Retinal pigment epithelial cell (primary cell): Measurements from ENCODE around the gene CALB2.

Experiments
- DNase-seq: peaks from one replicate; pipeline ENCODE4 v3.0.0-alpha.2; 2010; ENCODE audit warnings: low read depth
- H3K4me3 ChIP-seq: 2 replicates; pipeline ENCODE4 v1.5.1; 2011; ENCODE audit warnings: mild to moderate bottlenecking, low read length, control low read depth, moderate library complexity
- TF ChIP-seq, protein P1 (sequence below): conservative IDR thresholded peaks from 2 replicates; pipeline ENCODE4 v1.5.1; 2011; ENCODE audit warnings: low read depth, low read length, control low read depth, inconsistent platforms

The CALB2 gene

DNA sequence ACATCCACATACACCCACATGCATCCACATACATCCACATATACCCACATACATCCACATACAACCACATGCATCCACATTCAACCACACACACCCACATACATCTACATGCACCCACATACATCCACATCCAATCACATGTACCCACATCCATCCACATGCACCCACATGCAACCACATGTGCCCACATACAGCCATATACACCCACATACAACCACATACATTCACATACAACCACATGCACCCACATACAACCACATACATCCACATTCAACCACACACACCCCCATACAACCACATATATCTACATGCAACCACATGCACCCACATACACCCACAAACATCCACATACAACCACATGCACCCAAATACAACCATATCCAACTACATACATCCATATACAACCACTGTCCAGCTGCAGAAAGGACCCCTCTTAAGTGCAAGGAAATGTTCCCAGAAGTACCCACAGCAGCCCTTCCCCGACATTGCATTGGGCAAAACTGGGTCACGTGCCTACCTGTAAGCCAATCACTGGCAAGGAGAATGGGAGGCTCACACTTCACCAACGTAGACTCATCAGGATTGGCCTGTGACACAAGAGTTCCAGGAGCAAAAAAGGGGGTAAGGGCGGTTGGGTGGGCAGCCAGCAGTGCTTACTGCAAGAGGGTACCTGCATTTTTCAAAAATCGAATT lies 18.1 kb downstream of the CALB2 start:
- TF ChIP-seq, protein P1, sequence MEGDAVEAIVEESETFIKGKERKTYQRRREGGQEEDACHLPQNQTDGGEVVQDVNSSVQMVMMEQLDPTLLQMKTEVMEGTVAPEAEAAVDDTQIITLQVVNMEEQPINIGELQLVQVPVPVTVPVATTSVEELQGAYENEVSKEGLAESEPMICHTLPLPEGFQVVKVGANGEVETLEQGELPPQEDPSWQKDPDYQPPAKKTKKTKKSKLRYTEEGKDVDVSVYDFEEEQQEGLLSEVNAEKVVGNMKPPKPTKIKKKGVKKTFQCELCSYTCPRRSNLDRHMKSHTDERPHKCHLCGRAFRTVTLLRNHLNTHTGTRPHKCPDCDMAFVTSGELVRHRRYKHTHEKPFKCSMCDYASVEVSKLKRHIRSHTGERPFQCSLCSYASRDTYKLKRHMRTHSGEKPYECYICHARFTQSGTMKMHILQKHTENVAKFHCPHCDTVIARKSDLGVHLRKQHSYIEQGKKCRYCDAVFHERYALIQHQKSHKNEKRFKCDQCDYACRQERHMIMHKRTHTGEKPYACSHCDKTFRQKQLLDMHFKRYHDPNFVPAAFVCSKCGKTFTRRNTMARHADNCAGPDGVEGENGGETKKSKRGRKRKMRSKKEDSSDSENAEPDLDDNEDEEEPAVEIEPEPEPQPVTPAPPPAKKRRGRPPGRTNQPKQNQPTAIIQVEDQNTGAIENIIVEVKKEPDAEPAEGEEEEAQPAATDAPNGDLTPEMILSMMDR: no peak
- no peak overlapping the region for H3K4me3 ChIP-seq
- DNase-seq: no peak

DNA sequence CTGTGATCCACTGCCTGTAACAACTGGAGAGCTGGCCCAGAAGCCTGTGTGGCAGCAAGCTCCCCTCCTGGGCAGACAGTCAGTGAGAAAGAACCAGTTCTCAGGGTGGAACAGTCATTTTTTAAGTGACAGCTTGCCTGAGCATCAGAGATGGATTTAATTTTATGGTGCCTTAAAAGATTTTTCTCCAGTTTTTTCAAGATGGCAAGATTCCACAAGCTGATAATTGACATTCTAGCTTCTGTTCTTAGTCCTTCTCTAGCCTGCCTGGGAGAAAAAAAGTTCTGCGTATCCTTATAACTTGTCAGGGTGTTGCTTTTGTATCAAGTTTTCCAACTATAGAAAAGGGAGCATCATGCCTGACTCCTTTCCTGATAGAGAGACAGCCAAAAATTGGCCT lies 21.2 kb downstream of the CALB2 start:
- H3K4me3 ChIP-seq: no peak overlapping the region
- TF ChIP-seq, protein P1: no peak
- no peak for DNase-seq

DNA sequence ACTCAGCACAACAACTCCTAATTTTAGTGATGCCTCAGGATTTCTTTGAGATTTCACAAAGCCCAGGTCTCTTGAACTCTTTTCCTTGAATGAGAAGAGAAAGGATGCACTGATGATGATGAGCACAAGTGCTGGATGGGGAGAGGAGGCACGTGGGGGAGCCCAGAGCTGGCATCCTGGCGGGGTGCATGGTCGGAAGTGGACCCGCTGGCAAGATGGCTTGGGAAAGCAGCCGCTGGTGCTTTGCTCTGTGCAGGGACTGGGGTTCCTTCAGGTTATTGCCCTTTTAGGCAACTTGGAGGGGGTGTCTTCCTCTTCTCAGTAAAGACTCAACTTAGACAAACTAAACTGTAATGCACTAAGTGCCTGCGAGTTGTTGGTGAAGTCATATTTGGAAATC lies 22.3 kb downstream of the CALB2 start:
- no peak overlapping the region for H3K4me3 ChIP-seq
- DNase-seq: no peak
- TF ChIP-seq, protein P1: no peak

DNA sequence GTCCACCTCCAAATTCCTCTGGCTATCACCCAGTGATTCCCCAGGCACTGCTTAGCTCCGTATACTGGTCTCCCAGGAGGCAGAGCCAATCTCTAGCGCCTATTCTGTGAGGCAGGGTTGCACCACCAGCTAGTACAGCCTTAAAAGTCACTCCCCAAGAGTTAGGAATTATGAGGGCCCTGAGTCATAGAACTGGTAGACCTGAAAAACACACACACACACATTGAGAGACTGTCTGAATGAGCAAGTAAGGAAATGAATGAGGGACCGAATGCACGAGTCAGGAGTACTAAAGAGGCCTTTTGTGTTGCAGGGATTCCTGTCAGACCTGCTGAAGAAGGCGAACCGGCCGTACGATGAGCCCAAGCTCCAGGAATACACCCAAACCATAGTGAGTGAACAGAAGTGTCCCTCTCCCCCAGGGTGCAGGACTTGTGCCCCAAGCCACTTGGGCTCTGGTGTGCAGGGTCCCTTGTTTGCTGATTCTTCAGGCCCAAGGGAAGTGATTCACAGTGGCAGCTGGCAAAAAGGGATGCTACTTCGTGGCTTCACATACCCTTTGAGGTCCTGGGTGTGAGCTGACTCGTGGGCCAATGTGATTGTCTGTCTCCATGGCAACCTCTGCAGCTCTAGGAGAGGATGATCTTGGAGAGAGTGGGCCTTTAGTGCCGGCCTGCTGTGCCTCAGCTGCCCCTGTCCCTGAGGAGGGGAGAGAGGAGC lies 24.7 kb downstream of the CALB2 start:
- TF ChIP-seq, protein P1: no peak
- no peak overlapping the region for H3K4me3 ChIP-seq
- no peak for DNase-seq

DNA sequence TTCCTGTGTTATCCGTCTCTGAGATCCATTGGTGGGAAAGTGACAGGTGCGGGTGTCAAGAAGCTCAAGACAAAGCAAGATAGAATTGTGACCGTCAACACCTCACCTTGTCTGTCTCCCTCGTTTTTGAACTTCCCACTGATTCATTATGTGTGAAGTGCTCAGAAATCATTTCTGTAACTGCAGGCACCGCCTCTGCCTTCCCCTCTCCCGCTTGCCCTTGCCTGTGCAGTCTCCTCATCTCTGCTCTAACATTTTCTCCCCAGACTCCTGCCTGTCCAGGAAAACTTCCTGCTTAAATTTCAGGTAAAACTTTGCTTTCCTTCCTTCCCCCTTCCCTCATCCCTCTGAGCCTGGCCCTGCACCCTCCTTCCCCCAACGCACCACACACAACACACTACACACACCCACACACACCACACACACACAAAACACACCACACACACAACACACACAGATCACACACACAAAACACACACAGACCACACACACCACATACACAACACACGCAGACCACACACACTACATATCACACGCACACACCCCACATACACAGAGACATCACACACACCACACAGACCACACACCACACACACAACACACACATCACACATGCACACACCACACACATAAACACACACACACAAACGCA lies 25.7 kb downstream of the CALB2 start:
- TF ChIP-seq, protein P1: no peak
- no peak for DNase-seq
- no peak overlapping the region for H3K4me3 ChIP-seq

DNA sequence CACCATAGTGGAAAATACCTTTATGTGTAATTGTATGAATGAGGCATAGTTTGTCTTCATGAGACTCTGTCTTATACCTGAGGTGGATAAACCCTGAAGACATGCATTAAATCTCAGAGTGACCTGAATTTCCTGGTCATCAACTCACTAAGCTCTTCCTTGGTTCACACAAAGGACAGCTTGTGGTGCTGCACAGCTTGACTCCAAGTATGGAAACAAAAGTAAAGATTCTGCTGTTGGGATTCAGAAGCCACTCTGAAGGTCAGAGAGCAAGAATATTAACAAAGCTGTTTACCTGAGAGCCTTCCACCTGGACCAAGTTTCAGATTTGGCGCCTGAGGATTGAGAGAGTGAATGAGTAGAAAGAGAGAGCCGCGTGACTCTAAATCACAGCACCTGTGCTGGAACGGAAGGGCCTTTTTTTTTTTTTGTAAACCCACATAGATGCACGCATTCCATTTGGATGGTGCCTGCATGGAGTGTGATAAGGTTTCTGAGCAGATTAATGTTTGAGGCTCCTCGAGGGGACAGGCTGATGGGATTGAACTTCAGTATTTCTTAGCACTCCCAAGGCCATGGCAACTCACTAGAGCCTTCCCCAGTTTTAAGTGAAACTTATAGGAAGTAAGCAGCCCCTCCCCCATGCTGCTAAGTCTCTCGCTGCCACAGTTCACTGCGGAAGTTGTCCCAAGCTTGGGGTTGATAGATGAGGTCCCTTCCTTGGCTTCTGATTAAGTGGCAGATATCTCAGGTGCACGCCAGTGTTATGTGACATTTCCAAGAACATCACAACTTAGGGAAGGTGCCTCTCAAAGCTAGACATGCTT lies 28.7 kb downstream of the CALB2 start:
- TF ChIP-seq, protein P1: no peak
- no peak overlapping the region for H3K4me3 ChIP-seq
- no peak for DNase-seq
